HUES64 (cell line): ENCODE measurements around the gene SEC31B.

ENCODE experiments used
- H3K27ac ChIP-seq: 2 replicates; pipeline ENCODE4 v1.7.0; 2013; ENCODE audit warnings: low read depth, low read length, inconsistent platforms
- H3K27me3 ChIP-seq: 2 replicates; pipeline ENCODE4 v1.6.1; 2013; ENCODE audit warnings: mild to moderate bottlenecking, low read length; ENCODE audit not compliant: insufficient read depth
- H3K36me3 ChIP-seq: 2 replicates; pipeline ENCODE4 v1.6.1; 2013; ENCODE audit warnings: mild to moderate bottlenecking, low read length; ENCODE audit not compliant: insufficient read depth
- H3K4me1 ChIP-seq: 2 replicates; pipeline ENCODE4 v1.6.1; 2013; ENCODE audit warnings: mild to moderate bottlenecking, low read length, moderate library complexity; ENCODE audit not compliant: insufficient read depth
- H3K4me3 ChIP-seq: 2 replicates; pipeline ENCODE4 v1.5.1; 2013; ENCODE audit warnings: mild to moderate bottlenecking, low read length, moderate library complexity
- H3K9ac ChIP-seq: 2 replicates; pipeline ENCODE4 v1.6.1; 2013; ENCODE audit warnings: mild to moderate bottlenecking, low read depth, low read length
- H3K9me3 ChIP-seq: 2 replicates; pipeline ENCODE4 v1.6.1; 2013; ENCODE audit warnings: low read depth, low read length; ENCODE audit not compliant: insufficient read depth
- WGBS: fragments of 150-250, 120-280 bp; methylation state at CpG from one replicate; pipeline ENCODE4 v1.1.7; 2013; ENCODE audit warnings: missing lambda C conversion rate; 5-methylcytosine and 5-hydroxymethylcytosine counted together

The SEC31B gene

GRCh38 chr10:100551738-100552137 is 32.1 kb upstream of the SEC31B start:
- no peaks in the 10 kb centered on the region for H3K9me3 ChIP-seq
- H3K36me3 ChIP-seq = peaks cover 73% of the 10 kb centered on the region
- no peak overlapping the region for H3K4me3 ChIP-seq
- H3K4me1 ChIP-seq = no peaks in the 10 kb centered on the region
- 95% methylated on average over 5 of the region's 5 CpGs for WGBS
- H3K27ac ChIP-seq = no peak overlapping the region
- no peak overlapping the region for H3K9ac ChIP-seq
- H3K27me3 ChIP-seq = no peaks in the 10 kb centered on the region

GRCh38 chr10:100551196-100551595 is 31.5 kb upstream of the SEC31B start:
- Histone ChIP-seq H3K4me3 (no peak overlapping the region), H3K27me3 (no peaks in the 10 kb centered on the region), H3K9me3 (no peaks in the 10 kb centered on the region), H3K36me3 (peaks cover 72% of the 10 kb centered on the region), H3K4me1 (no peaks in the 10 kb centered on the region), H3K27ac (no peak overlapping the region), H3K9ac (no peak overlapping the region)
- 96% methylated on average over 4 of the region's 4 CpGs for WGBS

- 94% methylated on average over 5 of the region's 5 CpGs for WGBS
- Histone ChIP-seq H3K4me3 (no peak overlapping the region), H3K9ac (no peak overlapping the region), H3K9me3 (no peaks in the 10 kb centered on the region; the same call in 1 of the 2 replicates), H3K27ac (no peak overlapping the region), H3K36me3 (peaks cover 93% of the 10 kb centered on the region), H3K4me1 (no peaks in the 10 kb centered on the region), H3K27me3 (no peaks in the 10 kb centered on the region)
These were observed 25.3 kb upstream of the SEC31B start for GRCh38 chr10:100544950-100545349.

- H3K9ac ChIP-seq = no peak overlapping the region
- no peaks in the 10 kb centered on the region; the same call in 1 of the 2 replicates for H3K9me3 ChIP-seq
- WGBS = 90% methylated on average over 3 of the region's 4 CpGs
- H3K4me1 ChIP-seq = no peaks in the 10 kb centered on the region
- H3K36me3 ChIP-seq = peaks cover 51% of the 10 kb centered on the region
- H3K27me3 ChIP-seq = no peaks in the 10 kb centered on the region
- no peak overlapping the region for H3K27ac ChIP-seq
- no peak overlapping the region; the same call in 1 of the 2 replicates for H3K4me3 ChIP-seq
These were observed 17.8 kb upstream of the SEC31B start for GRCh38 chr10:100537475-100537874.

GRCh38 chr10:100535715-100536353 is 16.2 kb upstream of the SEC31B start, which contains the start of gene HIF1AN:
Gene HIF1AN, plus strand, starts transcription at chr10:100535943. Its CDS starts 16 bp downstream, at chr10:100535959.
- no peaks in the 10 kb centered on the region for H3K4me1 ChIP-seq
- H3K27me3 ChIP-seq = no peaks in the 10 kb centered on the region
- 1% methylated on average over 35 of the region's 35 CpGs for WGBS
- peaks cover 37% of the 10 kb centered on the region for H3K36me3 ChIP-seq
- H3K27ac ChIP-seq = peak within 1 kb of the TSS; percentile 53; the same call in 1 of the 2 replicates
- peak within 1 kb of the TSS; percentile 88 for H3K4me3 ChIP-seq
- peaks cover 3% of the 10 kb centered on the region; the same call in 1 of the 2 replicates for H3K9me3 ChIP-seq
- peak within 1 kb of the TSS; percentile 54; the same call in 1 of the 2 replicates for H3K9ac ChIP-seq

GRCh38 chr10:100535338-100535714 is 15.7 kb upstream of the SEC31B start:
- Histone ChIP-seq H3K27me3 (no peaks in the 10 kb centered on the region), H3K27ac (no peak overlapping the region), H3K4me3 (peak overlapping the region; percentile 88), H3K9me3 (peaks cover 3% of the 10 kb centered on the region; the same call in 1 of the 2 replicates), H3K4me1 (no peaks in the 10 kb centered on the region), H3K9ac (peak overlapping the region; percentile 34; the same call in 1 of the 2 replicates), H3K36me3 (peaks cover 32% of the 10 kb centered on the region)
- WGBS = 51% methylated on average over 4 of the region's 4 CpGs

- 45% methylated on average over 2 of the region's 2 CpGs for WGBS
- H3K9ac ChIP-seq = no peak overlapping the region
- H3K27ac ChIP-seq = no peak overlapping the region
- H3K36me3 ChIP-seq = peaks cover 26% of the 10 kb centered on the region
- no peaks in the 10 kb centered on the region for H3K4me1 ChIP-seq
- no peaks in the 10 kb centered on the region for H3K27me3 ChIP-seq
- H3K9me3 ChIP-seq = peaks cover 3% of the 10 kb centered on the region; the same call in 1 of the 2 replicates
- H3K4me3 ChIP-seq = no peak overlapping the region
These were observed 15.1 kb upstream of the SEC31B start for GRCh38 chr10:100534726-100535125.

- Histone ChIP-seq H3K27me3 (no peaks in the 10 kb centered on the region), H3K4me1 (no peaks in the 10 kb centered on the region; the same call in 1 of the 2 replicates), H3K4me3 (no peak overlapping the region)
These were observed 12.1 kb upstream of the SEC31B start for GRCh38 chr10:100531761-100532160.

GRCh38 chr10:100529475-100530298 is 10.0 kb upstream of the SEC31B start, which contains the start of gene NDUFB8:
Gene NDUFB8, minus strand, starts transcription at chr10:100529871. Its CDS starts 20 bp downstream, at chr10:100529851.
- 1% methylated on average over 43 of the region's 43 CpGs for WGBS
- Histone ChIP-seq H3K9me3 (peaks cover 3% of the 10 kb centered on the region; the same call in 1 of the 2 replicates), H3K27ac (no peak within 1 kb of the TSS), H3K4me3 (peak within 1 kb of the TSS; percentile 75), H3K36me3 (peaks cover 31% of the 10 kb centered on the region), H3K27me3 (no peaks in the 10 kb centered on the region), H3K4me1 (no peaks in the 10 kb centered on the region; the same call in 1 of the 2 replicates), H3K9ac (peak within 1 kb of the TSS; percentile 73)

More at GRCh38 chr10:100531761-100532160, 12.1 kb upstream of the SEC31B start:
- Histone ChIP-seq H3K9ac (no peak overlapping the region), H3K27ac (no peak overlapping the region), H3K9me3 (peaks cover 3% of the 10 kb centered on the region; the same call in 1 of the 2 replicates), H3K36me3 (peaks cover 11% of the 10 kb centered on the region)

GRCh38 chr10:100528921-100529474 is 9.3 kb upstream of the SEC31B start:
- WGBS = 9% methylated on average over 18 of the region's 18 CpGs
- Histone ChIP-seq H3K27me3 (no peaks in the 10 kb centered on the region), H3K9ac (peak overlapping the region; percentile 73), H3K27ac (no peak overlapping the region), H3K4me1 (no peaks in the 10 kb centered on the region; the same call in 1 of the 2 replicates), H3K36me3 (peaks cover 38% of the 10 kb centered on the region), H3K9me3 (peaks cover 3% of the 10 kb centered on the region; the same call in 1 of the 2 replicates), H3K4me3 (peak overlapping the region; percentile 75)
